Adrenal gland (tissue), 5 donors: ENCODE data around the gene CSHL1.

Source experiments
- POLR2A ChIP-seq, 2 donors: fragments of 450-650 bp; IDR thresholded peaks; one replicate each; pipeline ENCODE4 v1.6.1; 2017; ENCODE audit warnings: antibody characterized with exemption in 2 of 2, mild to moderate bottlenecking in 2 of 2, moderate library complexity in 1 of 2
- TF ChIP-seq, protein P1 (sequence below), 6 experiments: fragments of 450-650 bp in 4 of 6; fragments of 200-600 bp in 2 of 6; sonication (generic) in 1 of 6; IDR thresholded peaks; 1 replicate in 5 of 6; 2 replicates in 1 of 6; pipeline versions ENCODE4 v1.5.1 to v1.8.0; 2016 to 2021; ENCODE audit warnings: antibody characterized with exemption in 6 of 6, mild to moderate bottlenecking in 2 of 6, moderate library complexity in 1 of 6
- donor health status: DM: no; HTN: no; CAD: no.

GRCh38 chr17:63918305-63918704 is 7.2 kb upstream of the CSHL1 start:
- TF ChIP-seq, protein P1, sequence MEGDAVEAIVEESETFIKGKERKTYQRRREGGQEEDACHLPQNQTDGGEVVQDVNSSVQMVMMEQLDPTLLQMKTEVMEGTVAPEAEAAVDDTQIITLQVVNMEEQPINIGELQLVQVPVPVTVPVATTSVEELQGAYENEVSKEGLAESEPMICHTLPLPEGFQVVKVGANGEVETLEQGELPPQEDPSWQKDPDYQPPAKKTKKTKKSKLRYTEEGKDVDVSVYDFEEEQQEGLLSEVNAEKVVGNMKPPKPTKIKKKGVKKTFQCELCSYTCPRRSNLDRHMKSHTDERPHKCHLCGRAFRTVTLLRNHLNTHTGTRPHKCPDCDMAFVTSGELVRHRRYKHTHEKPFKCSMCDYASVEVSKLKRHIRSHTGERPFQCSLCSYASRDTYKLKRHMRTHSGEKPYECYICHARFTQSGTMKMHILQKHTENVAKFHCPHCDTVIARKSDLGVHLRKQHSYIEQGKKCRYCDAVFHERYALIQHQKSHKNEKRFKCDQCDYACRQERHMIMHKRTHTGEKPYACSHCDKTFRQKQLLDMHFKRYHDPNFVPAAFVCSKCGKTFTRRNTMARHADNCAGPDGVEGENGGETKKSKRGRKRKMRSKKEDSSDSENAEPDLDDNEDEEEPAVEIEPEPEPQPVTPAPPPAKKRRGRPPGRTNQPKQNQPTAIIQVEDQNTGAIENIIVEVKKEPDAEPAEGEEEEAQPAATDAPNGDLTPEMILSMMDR (IDR thresholded peaks at IDR 0.05), result no peak
- TF ChIP-seq POLR2A (IDR thresholded peaks at IDR 0.05), result no peak
